ENCODE measurements around the gene MRPS25.

DNA sequence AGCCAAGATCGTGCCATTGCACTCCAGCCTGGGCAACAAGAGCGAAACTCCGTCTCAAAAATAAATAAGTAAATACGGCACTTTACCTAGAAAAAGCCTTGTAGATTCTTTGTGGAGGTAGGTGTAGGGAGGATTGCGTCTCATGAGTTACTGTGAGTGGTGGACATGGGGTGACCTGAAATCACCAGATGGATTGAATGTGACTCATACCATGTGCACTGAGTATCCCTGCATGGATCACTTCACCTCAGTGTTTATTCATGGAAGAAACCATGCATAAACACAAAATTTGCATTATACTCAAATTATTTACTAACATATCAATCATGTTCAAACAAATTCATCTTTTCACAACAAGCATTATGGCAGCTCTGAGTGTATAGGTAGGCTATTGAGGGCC, 55.9 kb downstream of the MRPS25 start:
- TF ChIP-seq POLR2AphosphoS5 (IDR thresholded peaks at IDR 0.05; ENCODE audit: insufficient read depth in 1 of 2, low read depth in 1 of 2) (no peak), POLR2A (IDR thresholded peaks at IDR 0.05) (no peak)
- TF ChIP-seq, protein P1, sequence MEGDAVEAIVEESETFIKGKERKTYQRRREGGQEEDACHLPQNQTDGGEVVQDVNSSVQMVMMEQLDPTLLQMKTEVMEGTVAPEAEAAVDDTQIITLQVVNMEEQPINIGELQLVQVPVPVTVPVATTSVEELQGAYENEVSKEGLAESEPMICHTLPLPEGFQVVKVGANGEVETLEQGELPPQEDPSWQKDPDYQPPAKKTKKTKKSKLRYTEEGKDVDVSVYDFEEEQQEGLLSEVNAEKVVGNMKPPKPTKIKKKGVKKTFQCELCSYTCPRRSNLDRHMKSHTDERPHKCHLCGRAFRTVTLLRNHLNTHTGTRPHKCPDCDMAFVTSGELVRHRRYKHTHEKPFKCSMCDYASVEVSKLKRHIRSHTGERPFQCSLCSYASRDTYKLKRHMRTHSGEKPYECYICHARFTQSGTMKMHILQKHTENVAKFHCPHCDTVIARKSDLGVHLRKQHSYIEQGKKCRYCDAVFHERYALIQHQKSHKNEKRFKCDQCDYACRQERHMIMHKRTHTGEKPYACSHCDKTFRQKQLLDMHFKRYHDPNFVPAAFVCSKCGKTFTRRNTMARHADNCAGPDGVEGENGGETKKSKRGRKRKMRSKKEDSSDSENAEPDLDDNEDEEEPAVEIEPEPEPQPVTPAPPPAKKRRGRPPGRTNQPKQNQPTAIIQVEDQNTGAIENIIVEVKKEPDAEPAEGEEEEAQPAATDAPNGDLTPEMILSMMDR (IDR thresholded peaks at IDR 0.05) = no peak

All from vagina (tissue), 2 donors.